ENCODE results near the gene RBM12. TPM values are rescaled to one million over a fixed set of nuclear protein-coding genes. Genes with fewer than 3 reads are reported as not detected.
A peak's percentile ranks its signal among the peaks of the same experiment; 100 is the strongest.

The RBM12 gene
- total RNA-seq, 1 donor from 2014 or later = 46.2 TPM

DNA sequence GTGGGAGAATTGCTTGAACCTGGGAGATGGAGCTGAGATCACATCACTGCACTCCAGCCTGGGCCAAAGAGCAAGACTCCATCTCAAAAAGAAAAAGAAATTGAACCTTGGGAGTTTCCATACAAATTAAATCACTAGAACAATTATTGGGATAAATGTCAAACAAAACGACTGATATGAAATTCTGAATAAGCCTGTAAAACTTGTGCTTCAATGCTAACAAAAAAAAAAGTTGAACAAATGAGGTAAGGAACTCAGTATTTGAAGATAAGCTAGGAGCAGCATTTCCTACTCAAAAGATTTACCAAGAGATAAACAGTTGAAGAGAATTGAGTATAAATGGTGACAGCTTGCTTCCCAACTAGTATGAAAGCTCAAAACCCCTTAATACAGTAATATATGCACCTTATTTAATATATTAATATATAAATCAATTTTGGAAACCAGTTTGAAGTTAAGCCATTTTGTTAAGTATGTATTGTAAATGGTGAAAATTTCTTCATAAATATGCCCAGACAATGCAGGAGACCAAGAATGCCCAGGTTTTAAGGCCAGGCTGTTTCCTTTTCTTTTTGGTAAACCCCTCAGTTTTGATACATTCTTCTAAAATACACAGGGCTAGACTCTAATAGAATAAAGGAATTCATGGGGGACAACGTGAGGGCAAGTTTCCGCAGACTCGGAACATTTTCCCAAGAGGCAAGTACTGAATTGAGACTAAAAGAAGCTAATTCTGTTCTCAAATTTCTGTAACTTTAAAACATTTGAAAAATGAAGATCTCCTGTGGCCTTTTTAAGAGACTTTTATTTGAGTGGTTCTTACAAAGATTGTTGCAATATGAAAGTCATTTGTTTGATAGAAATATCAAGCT is 38.4 kb upstream of the RBM12 start:
- H3K27ac ChIP-seq (replicated peaks) = no peak overlapping the region
- intact Hi-C loops (cut with micrococcal nuclease) = no loop called here
- H3K4me1 ChIP-seq = peaks cover 39% of the 10 kb centered on the region
- no peaks in the 10 kb centered on the region for H3K27me3 ChIP-seq (ENCODE audit: low read depth)
- no peaks in the 10 kb centered on the region for H3K9me3 ChIP-seq (replicated peaks)
- peaks cover 73% of the 10 kb centered on the region for H3K36me3 ChIP-seq
- no peak for DNase-seq
- TF ChIP-seq, protein P1, sequence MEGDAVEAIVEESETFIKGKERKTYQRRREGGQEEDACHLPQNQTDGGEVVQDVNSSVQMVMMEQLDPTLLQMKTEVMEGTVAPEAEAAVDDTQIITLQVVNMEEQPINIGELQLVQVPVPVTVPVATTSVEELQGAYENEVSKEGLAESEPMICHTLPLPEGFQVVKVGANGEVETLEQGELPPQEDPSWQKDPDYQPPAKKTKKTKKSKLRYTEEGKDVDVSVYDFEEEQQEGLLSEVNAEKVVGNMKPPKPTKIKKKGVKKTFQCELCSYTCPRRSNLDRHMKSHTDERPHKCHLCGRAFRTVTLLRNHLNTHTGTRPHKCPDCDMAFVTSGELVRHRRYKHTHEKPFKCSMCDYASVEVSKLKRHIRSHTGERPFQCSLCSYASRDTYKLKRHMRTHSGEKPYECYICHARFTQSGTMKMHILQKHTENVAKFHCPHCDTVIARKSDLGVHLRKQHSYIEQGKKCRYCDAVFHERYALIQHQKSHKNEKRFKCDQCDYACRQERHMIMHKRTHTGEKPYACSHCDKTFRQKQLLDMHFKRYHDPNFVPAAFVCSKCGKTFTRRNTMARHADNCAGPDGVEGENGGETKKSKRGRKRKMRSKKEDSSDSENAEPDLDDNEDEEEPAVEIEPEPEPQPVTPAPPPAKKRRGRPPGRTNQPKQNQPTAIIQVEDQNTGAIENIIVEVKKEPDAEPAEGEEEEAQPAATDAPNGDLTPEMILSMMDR (IDR thresholded peaks at IDR 0.05; ENCODE audit: borderline replicate concordance) = no peak
- no peak overlapping the region for H3K4me3 ChIP-seq

DNA sequence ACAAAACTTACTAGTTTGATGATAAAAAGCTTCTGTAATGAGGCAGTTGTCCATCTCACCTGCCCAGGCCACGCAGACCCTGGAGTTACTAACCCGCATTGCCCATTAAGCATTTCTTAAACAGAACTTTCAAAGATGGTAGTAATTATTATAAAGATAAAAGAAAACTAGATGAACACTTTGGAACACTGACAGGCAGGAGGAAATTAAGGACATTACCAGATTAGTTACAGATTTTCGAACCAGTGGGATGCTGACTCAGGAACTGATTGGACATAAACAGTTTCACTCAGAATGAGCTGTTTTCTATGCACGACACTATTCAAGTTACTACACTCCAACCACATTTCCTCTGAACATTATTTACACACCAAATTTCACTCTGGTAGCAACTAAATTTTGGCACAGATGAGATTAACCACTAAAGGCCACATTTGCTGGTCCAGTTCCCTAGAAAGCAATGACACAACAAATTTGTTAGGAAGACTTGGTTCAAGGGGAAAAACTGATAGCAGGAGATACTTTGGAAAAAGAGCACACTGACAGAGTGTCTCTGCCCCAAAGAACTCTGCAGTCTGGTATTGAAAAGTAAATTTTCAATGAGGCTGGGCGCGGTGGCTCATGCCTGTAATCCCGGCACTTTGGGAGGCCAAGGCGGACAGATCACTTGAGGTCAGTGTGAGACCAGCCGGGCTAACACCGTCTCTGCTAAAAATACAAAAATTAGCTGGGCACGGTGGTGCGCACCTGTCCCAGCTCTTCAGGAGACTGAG is 37.5 kb upstream of the RBM12 start:
- Histone ChIP-seq H3K9me3 (replicated peaks) (no peaks in the 10 kb centered on the region), H3K4me3 (no peak overlapping the region), H3K4me1 (peaks cover 47% of the 10 kb centered on the region), H3K36me3 (peaks cover 64% of the 10 kb centered on the region), H3K27me3 (ENCODE audit: low read depth) (no peaks in the 10 kb centered on the region), H3K27ac (replicated peaks) (no peak overlapping the region)
- intact Hi-C loops (cut with micrococcal nuclease) = no loop called here
- no peak for DNase-seq
- TF ChIP-seq, protein P1 (IDR thresholded peaks at IDR 0.05; ENCODE audit: borderline replicate concordance) = no peak

DNA sequence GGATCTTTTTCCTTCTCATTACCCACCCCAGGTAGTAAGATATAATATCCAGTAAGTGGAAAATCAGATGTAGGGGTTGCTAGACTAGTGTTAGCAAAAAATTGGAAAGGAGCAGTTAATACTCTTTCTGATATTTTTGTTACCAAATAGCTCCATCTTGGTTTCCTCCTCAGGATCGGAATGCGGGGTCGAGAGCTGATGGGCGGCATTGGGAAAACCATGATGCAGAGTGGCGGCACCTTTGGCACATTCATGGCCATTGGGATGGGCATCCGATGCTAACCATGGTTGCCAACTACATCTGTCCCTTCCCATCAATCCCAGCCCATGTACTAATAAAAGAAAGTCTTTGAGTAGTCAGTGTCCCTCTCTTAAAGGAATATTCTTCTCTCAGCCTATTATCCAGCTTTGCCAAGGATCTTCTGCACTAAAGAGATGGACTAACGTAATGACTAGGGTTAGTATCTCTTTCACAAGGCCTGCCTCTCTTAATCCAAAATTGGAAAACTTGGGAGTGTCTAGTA is 36.0 kb upstream of the RBM12 start:
- Histone ChIP-seq H3K4me1 (peaks cover 51% of the 10 kb centered on the region), H3K27me3 (ENCODE audit: low read depth) (no peaks in the 10 kb centered on the region), H3K4me3 (peak overlapping the region; percentile 88), H3K9me3 (replicated peaks) (no peaks in the 10 kb centered on the region), H3K27ac (replicated peaks) (peak overlapping the region; percentile 93), H3K36me3 (peaks cover 56% of the 10 kb centered on the region)
- intact Hi-C loops (cut with micrococcal nuclease) = no loop called here
- no peak for DNase-seq
- TF ChIP-seq, protein P1 (IDR thresholded peaks at IDR 0.05; ENCODE audit: borderline replicate concordance) = no peak

DNA sequence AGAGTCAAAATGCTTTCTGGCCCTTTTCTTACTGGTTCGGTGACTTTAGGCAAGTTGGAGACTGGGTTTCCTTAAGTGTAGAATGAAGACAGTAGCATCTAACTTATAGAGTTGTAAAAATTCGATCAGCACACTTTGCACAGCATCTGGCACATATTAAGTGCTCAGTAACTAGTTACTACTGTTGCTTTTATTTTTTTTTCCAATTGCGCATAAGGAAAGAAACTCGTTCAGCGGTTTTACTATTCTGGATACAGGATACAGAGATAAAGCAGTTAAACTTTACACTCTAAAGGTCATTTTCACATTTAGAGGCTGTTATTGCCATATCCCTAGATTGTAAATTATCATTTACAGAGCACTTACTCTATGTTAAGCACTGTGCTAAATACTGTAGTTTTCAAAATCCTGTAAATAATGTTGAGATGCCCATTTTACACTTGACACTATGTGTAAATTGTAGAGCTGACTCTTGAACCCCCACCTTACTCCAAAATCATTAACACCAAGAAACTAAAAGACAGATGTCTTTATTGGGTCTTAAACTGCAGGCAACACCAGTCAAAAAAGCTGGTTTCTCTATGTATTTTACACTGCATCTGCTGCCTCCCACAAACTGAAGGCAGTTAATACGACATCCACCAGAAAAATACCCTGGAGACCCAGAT is 35.4 kb upstream of the RBM12 start:
- TF ChIP-seq, protein P1 (IDR thresholded peaks at IDR 0.05; ENCODE audit: borderline replicate concordance) = no peak
- intact Hi-C loops (cut with micrococcal nuclease) = no loop called here
- H3K36me3 ChIP-seq = peaks cover 56% of the 10 kb centered on the region
- H3K27ac ChIP-seq (replicated peaks) = peak overlapping the region; percentile 93
- H3K4me3 ChIP-seq = peak overlapping the region; percentile 88
- H3K9me3 ChIP-seq (replicated peaks) = no peaks in the 10 kb centered on the region
- peaks cover 51% of the 10 kb centered on the region for H3K4me1 ChIP-seq
- no peak for DNase-seq
- H3K27me3 ChIP-seq (ENCODE audit: low read depth) = no peaks in the 10 kb centered on the region
